ENCODE data around the gene LRRC8D. TPM values are rescaled to one million over a fixed set of nuclear protein-coding genes. Genes with fewer than 3 reads are reported as not detected.

The LRRC8D gene
- total and polyA plus RNA-seq, 2 of the 4 experiments (the other 2 are of a cell fraction), result 34.1 to 35.3 TPM

DNA sequence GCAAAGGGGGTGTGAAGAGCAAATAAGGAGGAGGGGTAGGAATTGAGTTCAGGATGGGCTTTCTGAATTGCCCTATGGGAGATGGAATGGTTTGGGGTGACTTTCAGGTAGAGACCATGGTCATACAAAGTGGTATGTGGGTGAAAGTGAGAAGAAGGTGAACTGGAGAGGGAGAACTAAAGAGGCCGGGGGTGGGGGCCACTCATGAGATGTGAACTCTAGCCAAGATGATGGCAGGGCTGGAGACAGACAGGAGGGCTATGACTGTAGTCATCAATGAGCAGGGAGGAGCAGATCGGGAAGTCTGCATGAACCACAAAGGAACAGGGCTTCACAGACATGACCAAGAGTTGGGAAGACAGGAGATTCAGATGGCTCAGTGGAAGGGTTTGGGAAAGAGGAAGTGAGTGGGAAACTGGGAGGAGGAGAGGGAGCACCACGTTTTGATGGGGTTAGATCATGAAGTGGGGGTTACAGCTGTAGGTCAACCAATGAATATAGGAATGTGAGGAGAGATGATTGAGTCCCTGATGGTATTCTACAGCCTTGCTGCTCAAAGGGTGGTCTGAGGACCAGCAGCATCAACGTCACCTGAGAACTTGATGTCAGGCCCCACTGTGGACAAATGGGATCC is 20.7 kb upstream of the LRRC8D start:
- POLR2A ChIA-PET (ENCODE audit: unreplicated experiment), result no interaction called here
- H4K20me1 ChIP-seq (ENCODE audit: insufficient read depth, low read length), result no peaks in the 10 kb centered on the region
- H3K56ac ChIP-seq (ENCODE audit: extremely low read depth, insufficient read depth, low read length), result no peak overlapping the region
- H4K8ac ChIP-seq (ENCODE audit: low read depth in 2 of 2, low read length in 2 of 2), result no peak overlapping the region
- no peak overlapping the region for H2BK5ac ChIP-seq (ENCODE audit: low read depth, low read length, poor library complexity, severe bottlenecking)
- H4K91ac ChIP-seq (ENCODE audit: insufficient read depth, low read depth, low read length), result no peak overlapping the region
- no peak overlapping the region for H3K27ac ChIP-seq (ENCODE audit: insufficient read depth, low read length)
- no peaks in the 10 kb centered on the region for H3K36me3 ChIP-seq (ENCODE audit: control insufficient read depth, insufficient read depth, low read length)
- no peak overlapping the region for H3K4me2 ChIP-seq (ENCODE audit: low read depth, low read length)
- TF ChIP-seq RAD21 (IDR thresholded peaks at IDR 0.05; ENCODE audit: low read length) (no peak), RCOR1 (IDR thresholded peaks at IDR 0.05; ENCODE audit: insufficient replicate concordance, low read length) (no peak), BHLHE40 (IDR thresholded peaks at IDR 0.05; ENCODE audit: low read depth, low read length) (no peak), MXI1 (IDR thresholded peaks at IDR 0.05; ENCODE audit: borderline replicate concordance, low read depth, low read length) (no peak), FOS (IDR thresholded peaks at IDR 0.05; ENCODE audit: low read depth, low read length) (no peak), POLR2A (IDR thresholded peaks at IDR 0.05; ENCODE audit: low read depth, low read length) (no peak), SMC3 (IDR thresholded peaks at IDR 0.05; ENCODE audit: low read depth, low read length) (no peak), CEBPB (IDR thresholded peaks at IDR 0.05; ENCODE audit: low read depth, low read length) (no peak), CHD1 (IDR thresholded peaks at IDR 0.05; ENCODE audit: low read depth, low read length) (no peak), MAFK (IDR thresholded peaks at IDR 0.05; ENCODE audit: low read depth, low read length) (no peak), RFX5 (IDR thresholded peaks at IDR 0.05; ENCODE audit: low read depth, low read length) (no peak), NFE2L2 (IDR thresholded peaks at IDR 0.05; ENCODE audit: low read depth, low read length) (no peak), MAZ (IDR thresholded peaks at IDR 0.05; ENCODE audit: borderline replicate concordance, low read depth, low read length) (no peak)
- TF ChIP-seq, protein P1, sequence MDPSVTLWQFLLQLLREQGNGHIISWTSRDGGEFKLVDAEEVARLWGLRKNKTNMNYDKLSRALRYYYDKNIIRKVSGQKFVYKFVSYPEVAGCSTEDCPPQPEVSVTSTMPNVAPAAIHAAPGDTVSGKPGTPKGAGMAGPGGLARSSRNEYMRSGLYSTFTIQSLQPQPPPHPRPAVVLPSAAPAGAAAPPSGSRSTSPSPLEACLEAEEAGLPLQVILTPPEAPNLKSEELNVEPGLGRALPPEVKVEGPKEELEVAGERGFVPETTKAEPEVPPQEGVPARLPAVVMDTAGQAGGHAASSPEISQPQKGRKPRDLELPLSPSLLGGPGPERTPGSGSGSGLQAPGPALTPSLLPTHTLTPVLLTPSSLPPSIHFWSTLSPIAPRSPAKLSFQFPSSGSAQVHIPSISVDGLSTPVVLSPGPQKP (IDR thresholded peaks at IDR 0.05; ENCODE audit: borderline replicate concordance, low read depth, low read length), result no peak
- TF ChIP-seq, protein P2, sequence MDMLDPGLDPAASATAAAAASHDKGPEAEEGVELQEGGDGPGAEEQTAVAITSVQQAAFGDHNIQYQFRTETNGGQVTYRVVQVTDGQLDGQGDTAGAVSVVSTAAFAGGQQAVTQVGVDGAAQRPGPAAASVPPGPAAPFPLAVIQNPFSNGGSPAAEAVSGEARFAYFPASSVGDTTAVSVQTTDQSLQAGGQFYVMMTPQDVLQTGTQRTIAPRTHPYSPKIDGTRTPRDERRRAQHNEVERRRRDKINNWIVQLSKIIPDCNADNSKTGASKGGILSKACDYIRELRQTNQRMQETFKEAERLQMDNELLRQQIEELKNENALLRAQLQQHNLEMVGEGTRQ (IDR thresholded peaks at IDR 0.05; ENCODE audit: low read depth, low read length), result no peak
- TF ChIP-seq, protein P3, sequence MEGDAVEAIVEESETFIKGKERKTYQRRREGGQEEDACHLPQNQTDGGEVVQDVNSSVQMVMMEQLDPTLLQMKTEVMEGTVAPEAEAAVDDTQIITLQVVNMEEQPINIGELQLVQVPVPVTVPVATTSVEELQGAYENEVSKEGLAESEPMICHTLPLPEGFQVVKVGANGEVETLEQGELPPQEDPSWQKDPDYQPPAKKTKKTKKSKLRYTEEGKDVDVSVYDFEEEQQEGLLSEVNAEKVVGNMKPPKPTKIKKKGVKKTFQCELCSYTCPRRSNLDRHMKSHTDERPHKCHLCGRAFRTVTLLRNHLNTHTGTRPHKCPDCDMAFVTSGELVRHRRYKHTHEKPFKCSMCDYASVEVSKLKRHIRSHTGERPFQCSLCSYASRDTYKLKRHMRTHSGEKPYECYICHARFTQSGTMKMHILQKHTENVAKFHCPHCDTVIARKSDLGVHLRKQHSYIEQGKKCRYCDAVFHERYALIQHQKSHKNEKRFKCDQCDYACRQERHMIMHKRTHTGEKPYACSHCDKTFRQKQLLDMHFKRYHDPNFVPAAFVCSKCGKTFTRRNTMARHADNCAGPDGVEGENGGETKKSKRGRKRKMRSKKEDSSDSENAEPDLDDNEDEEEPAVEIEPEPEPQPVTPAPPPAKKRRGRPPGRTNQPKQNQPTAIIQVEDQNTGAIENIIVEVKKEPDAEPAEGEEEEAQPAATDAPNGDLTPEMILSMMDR (conservative IDR thresholded peaks at IDR 0.05; ENCODE audit: low read depth, low read length), result no peak
- no peak overlapping the region for H2AK5ac ChIP-seq (ENCODE audit: low read depth, low read length)
- no peak overlapping the region for H2AFZ ChIP-seq (replicated peaks; ENCODE audit: low read length, poor library complexity)
- no peak overlapping the region for H2BK15ac ChIP-seq (ENCODE audit: low read depth, low read length)
- H3K4ac ChIP-seq (ENCODE audit: low read depth, low read length), result no peak overlapping the region
- CTCF ChIA-PET, result no interaction called here
- H2BK20ac ChIP-seq (ENCODE audit: low read depth, low read length), result no peak overlapping the region
- H3K79me1 ChIP-seq (ENCODE audit: low read depth in 1 of 2, low read length in 2 of 2), result no peaks in the 10 kb centered on the region
- dilution Hi-C loops (cut with HindIII; ENCODE audit: low sequenced_read_pairs, unreplicated experiment), result no loop called here
- H2AK9ac ChIP-seq (replicated peaks; ENCODE audit: low read depth, low read length, poor library complexity), result no peak overlapping the region
- no peak overlapping the region for H4K5ac ChIP-seq (ENCODE audit: low read depth, low read length)
- H3K9me3 ChIP-seq (ENCODE audit: control insufficient read depth, insufficient read depth, low read length), result no peaks in the 10 kb centered on the region
- 0 out of 2 replicates have a peak, but pooled peaks cover under 1% of the 10 kb centered on the region for H3K9me1 ChIP-seq (ENCODE audit: insufficient read depth, low read length)
- no peak overlapping the region for H3K23ac ChIP-seq (ENCODE audit: low read depth, low read length)
- H3K4me3 ChIP-seq (ENCODE audit: insufficient read depth, low read depth, low read length), result no peak overlapping the region
- ATAC-seq (ENCODE audit: low read depth), result no peak
- DNase-seq, result no peak
- in situ Hi-C loops (cut with MboI; ENCODE audit: low sequenced_read_pairs), result loop anchor here (5.0 kb wide), 1 partner anchor 192 kb away; no protein-coding TSS in a partner anchor
- no peaks in the 10 kb centered on the region for H3K27me3 ChIP-seq (ENCODE audit: control insufficient read depth, insufficient read depth, low read length)
- no peaks in the 10 kb centered on the region for H3K4me1 ChIP-seq (ENCODE audit: control insufficient read depth, insufficient read depth, low read length)
- 81% methylated on average over 4 of the region's 4 CpGs; no CpG with 5 or more reads in 1 of the 2 experiments for WGBS, 2 experiments (ENCODE audit: extremely low coverage in 2 of 2, insufficient read length in 1 of 2)
- BruUV-seq (replicated peaks), result no TSS peak
- no peak overlapping the region for H3K9ac ChIP-seq (ENCODE audit: low read depth, low read length)
- intact Hi-C loops (cut with micrococcal nuclease), result no loop called here
- H3K18ac ChIP-seq (ENCODE audit: low read depth, low read length), result no peak overlapping the region
- H3K14ac ChIP-seq (replicated peaks; ENCODE audit: low read depth, low read length), result no peak overlapping the region
- H2BK120ac ChIP-seq (ENCODE audit: low read depth, low read length), result no peak overlapping the region
